K562 (cell line): ENCODE measurements around the gene NCAM2. TPM values are rescaled to one million over a fixed set of nuclear protein-coding genes. Genes with fewer than 3 reads are reported as not detected.

Experiments used
- ATAC-seq: fragments of 200-7000 bp; cut with Tn5 transposase; 3 replicates; pipeline ENCODE4 v1.9.1; 2020; ENCODE audit warnings: moderate library complexity
- BruUV-seq: library from RNA; stranded (reverse); fragments of 400-500 nt; replicated peaks from 2 replicates; lab custom pipeline; 2021; lab: Mats Ljungman, UMichigan
- CTCF ChIA-PET: fragments of 300-600 bp; formaldehyde crosslinking; extraction: SDS; loops from one replicate; lab custom pipeline; 2021; ENCODE audit warnings: low intra/inter-chr PET ratio; lab: Yijun Ruan, JAX
- POLR2A ChIA-PET: fragments of 300-600, 350-650 bp; sonication (Branson Sonifier 250); formaldehyde crosslinking; extraction: SDS; loops from one replicate; lab custom pipeline; 2021; ENCODE audit warnings: antibody characterized with exemption, inconsistent platforms; lab: Yijun Ruan, JAX
- DNase-seq, 4 experiments: peaks; one replicate each; pipeline versions ENCODE4 v3.0.0 to v3.0.0-alpha.2; 2011 to 2018; ENCODE audit warnings: low spot score in 3 of 4, mixed read lengths in 3 of 4; ENCODE audit errors: extremely low read depth in 1 of 4
- FAIRE-seq: peaks from 2 replicates; lab custom pipeline; 2011; peaks lifted over from hg19 to GRCh38; lab: Jason Lieb, UNC
- H2AFZ ChIP-seq: 2 replicates; pipeline ENCODE4 v1.6.0; 2011; ENCODE audit warnings: low read depth, low read length, control low read depth, inconsistent platforms
- H3K27ac ChIP-seq: fragments of 200-600 bp; 3 replicates; pipeline ENCODE4 v1.8.0; 2011; ENCODE audit warnings: low read depth, mild to moderate bottlenecking, control low read depth, inconsistent platforms, low read length, moderate library complexity, mixed read lengths; ENCODE audit errors: extremely low read depth
- H3K27me3 ChIP-seq, 2 experiments: fragments of 300-600 bp in 1 of 2; 2 replicates in 1 of 2; 3 replicates in 1 of 2; pipeline versions ENCODE4 v1.6.0 to v1.8.0; 2011; ENCODE audit warnings: inconsistent platforms in 2 of 2, low read length in 2 of 2, mild to moderate bottlenecking in 1 of 2, mixed read lengths in 1 of 2, moderate library complexity in 1 of 2; ENCODE audit not compliant: control insufficient read depth in 2 of 2, insufficient read depth in 2 of 2
- H3K36me3 ChIP-seq: fragments of 300-600 bp; 3 replicates; pipeline ENCODE4 v1.8.0; 2011; ENCODE audit warnings: mild to moderate bottlenecking, low read length, inconsistent platforms; ENCODE audit not compliant: control insufficient read depth, insufficient read depth
- H3K4me1 ChIP-seq, 2 experiments: fragments of 200-600 bp in 1 of 2; replicated peaks in 1 of 2; 2 replicates in 1 of 2; 3 replicates in 1 of 2; pipeline versions ENCODE4 v1.5.1 to v1.8.0; 2011; ENCODE audit warnings: inconsistent platforms in 2 of 2, low read length in 2 of 2, mild to moderate bottlenecking in 1 of 2, mixed read lengths in 1 of 2, moderate library complexity in 1 of 2; ENCODE audit not compliant: control insufficient read depth in 2 of 2, insufficient read depth in 2 of 2
- H3K4me2 ChIP-seq: 2 replicates; pipeline ENCODE4 v1.6.1; 2011; ENCODE audit warnings: low read length, control low read depth, inconsistent platforms, mixed read lengths; ENCODE audit not compliant: insufficient read depth
- H3K4me3 ChIP-seq: fragments of 200-600 bp; sonication (generic), shearing (Covaris generic); 2 replicates; pipeline ENCODE4 v1.5.1; 2016; ENCODE audit warnings: control low read depth, inconsistent platforms
- H3K79me2 ChIP-seq: fragments of 200-600 bp; 3 replicates; pipeline ENCODE4 v1.8.0; 2011; ENCODE audit warnings: low read length, inconsistent platforms; ENCODE audit not compliant: control insufficient read depth, insufficient read depth
- H3K9ac ChIP-seq, 2 experiments: 2 replicates each; pipeline versions ENCODE4 v1.6.0 to v1.6.1; 2011; ENCODE audit warnings: low read depth in 2 of 2, low read length in 2 of 2, control low read depth in 1 of 2, inconsistent platforms in 1 of 2, mild to moderate bottlenecking in 1 of 2, mixed read lengths in 1 of 2; ENCODE audit not compliant: insufficient read depth in 1 of 2
- H3K9me1 ChIP-seq: one replicate; pipeline ENCODE4 v1.6.0; 2011; ENCODE audit warnings: inconsistent platforms, mild to moderate bottlenecking, low read length, moderate library complexity; ENCODE audit not compliant: control insufficient read depth, insufficient read depth
- H3K9me3 ChIP-seq: replicated peaks from 2 replicates; pipeline ENCODE4 v1.5.1; 2011; ENCODE audit warnings: low read depth, low read length, inconsistent platforms; ENCODE audit not compliant: control insufficient read depth, insufficient read depth
- H4K20me1 ChIP-seq: replicated peaks from 2 replicates; pipeline ENCODE4 v1.6.1; 2011; ENCODE audit warnings: low read length, inconsistent platforms, mixed read lengths; ENCODE audit not compliant: control insufficient read depth, insufficient read depth
- BCL6 ChIP-seq: fragments of 250-450 bp; sonication (Bioruptor Pico); IDR thresholded peaks from 2 replicates; pipeline ENCODE4 v1.4.0; 2020
- NFYB ChIP-seq: IDR thresholded peaks from 2 replicates; pipeline ENCODE4 v1.6.1; 2011; ENCODE audit warnings: mild to moderate bottlenecking, moderate library complexity; ENCODE audit not compliant: insufficient read length; ENCODE audit errors: extremely low read depth
- RBM25 ChIP-seq: fragments of 200-400 bp; formaldehyde crosslinking; IDR thresholded peaks from 2 replicates; pipeline ENCODE4 v1.6.1; 2018; ENCODE audit warnings: low read length, low read depth, moderate library complexity; ENCODE audit not compliant: severe bottlenecking
- ZNF41 ChIP-seq: fragments of 250-450 bp; sonication (Bioruptor Pico); conservative IDR thresholded peaks from 2 replicates; pipeline ENCODE4 v1.4.0; 2020; ENCODE audit warnings: mild to moderate bottlenecking
- WGBS: fragments of 100-300 bp; shearing (Covaris generic); methylation state at CpG from one replicate; pipeline ENCODE4 v1.1.6; 2016; ENCODE audit warnings: low coverage, mixed read lengths; ENCODE audit not compliant: insufficient coverage; ENCODE audit errors: missing lambda C conversion rate; 5-methylcytosine and 5-hydroxymethylcytosine counted together
- in situ Hi-C: fragments of 300-500 bp; cut with MboI; formaldehyde crosslinking; loops from 4 replicates; pipeline ENCODE4 v1.15.0; 2018; ENCODE audit warnings: inconsistent platforms, mixed read lengths
- intact Hi-C: fragments of 100-400 bp; cut with micrococcal nuclease; formaldehyde crosslinking; loops from 2 replicates; pipeline ENCODE4 v1.14.2; 2022
- polyA plus RNA-seq, 8 experiments: library from polyadenylated mRNA; depleted of rRNA in 4 of 8; stranded (reverse) in 5 of 8; unstranded in 3 of 8; fragments of >200 nt; fragmentation: Nextera tagmentation in 2 of 8; fragmentation: Illumina TruSeq in 1 of 8; extraction: Ambion mirVana in 2 of 8; extraction: Trizol in 1 of 8; gene quantifications; 2 replicates each; pipeline versions ENCODE4 v1.2.1 to v1.2.3, GENCODE V29; 2011 to 2014; ENCODE audit warnings: inconsistent platforms in 1 of 8, missing spikeins in 1 of 8
- total RNA-seq, 7 experiments: library from RNA; depleted of rRNA in 6 of 7; stranded (reverse); fragments of >200 nt in 6 of 7; fragmentation: Illumina TruSeq in 2 of 7; extraction: Trizol in 2 of 7; gene quantifications; 2 replicates each; pipeline versions ENCODE4 v1.2.1 to v1.2.3, GENCODE V29; 2011 to 2021; ENCODE audit warnings: low replicate concordance in 1 of 7
- TF ChIP-seq, protein P1 (sequence below): fragments of 250-450 bp; sonication (Bioruptor Pico); IDR thresholded peaks from 2 replicates; pipeline ENCODE4 v1.5.0; 2020; ENCODE audit warnings: mild to moderate bottlenecking
- TF ChIP-seq, protein P2 (sequence below): fragments of 250-450 bp; sonication (Bioruptor Pico); IDR thresholded peaks from 2 replicates; pipeline ENCODE4 v1.8.0; 2022; ENCODE audit warnings: inconsistent platforms, mild to moderate bottlenecking, moderate library complexity, borderline replicate concordance
- TF ChIP-seq, protein P3 (sequence below): fragments of 450-650 bp; IDR thresholded peaks from one replicate; pipeline ENCODE4 v1.6.1; 2018; ENCODE audit warnings: mild to moderate bottlenecking, moderate library complexity; ENCODE audit not compliant: partially characterized antibody

Gene NCAM2
- total and polyA plus RNA-seq, 9 of the 15 experiments (the other 6 are each of a cell fraction or from before 2014, with no cell fraction given), result 14.0 to 58.2 (median 27.8) TPM

DNA sequence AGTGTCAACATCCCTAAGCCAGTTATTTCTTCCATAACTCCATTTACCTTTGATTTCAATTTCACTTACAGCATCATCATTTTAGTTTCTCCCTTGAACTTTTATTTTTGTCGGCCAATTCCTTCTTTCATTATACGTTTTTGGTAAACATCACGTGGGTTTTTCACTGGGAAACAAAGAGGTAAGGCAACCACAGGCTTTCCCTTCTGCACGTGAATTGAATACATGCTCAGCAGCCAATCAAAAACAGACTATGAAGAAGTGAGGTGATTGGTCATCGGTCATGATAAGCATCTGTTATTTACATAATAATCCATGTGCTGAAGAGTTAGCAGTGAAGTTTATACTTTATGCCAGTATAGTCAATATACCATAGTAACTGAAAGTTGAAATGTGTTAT lies 98.7 kb downstream of the NCAM2 start:
- Histone ChIP-seq H3K4me2 (peak overlapping the region; percentile 23; the same call in 1 of the 2 replicates), H3K4me3 (no peak overlapping the region), H3K4me1 (no peaks in the 10 kb centered on the region), H3K27me3 (no peaks in the 10 kb centered on the region), H2AFZ (peak overlapping the region; percentile 77), H3K36me3 (no peaks in the 10 kb centered on the region), H3K79me2 (no peaks in the 10 kb centered on the region), H4K20me1 (no peaks in the 10 kb centered on the region), H3K9ac (no peak overlapping the region), H3K9me1 (no peaks in the 10 kb centered on the region), H3K27ac (no peak overlapping the region), H3K9me3 (no peaks in the 10 kb centered on the region)
- DNase-seq, result peak in 3 of 4 experiments; percentile 10 to 19 (median 11)
- WGBS, result 9% methylated on average over 5 of the region's 5 CpGs
- BruUV-seq, result no TSS peak
- ChIA-PET POLR2A (no interaction called here), CTCF (no interaction called here)
- intact Hi-C loops (no loop called here), in situ Hi-C loops (no loop called here)
- peak; percentile 60; the same call in 2 of the 3 replicates for ATAC-seq
- no peak for FAIRE-seq
- TF ChIP-seq, protein P1, sequence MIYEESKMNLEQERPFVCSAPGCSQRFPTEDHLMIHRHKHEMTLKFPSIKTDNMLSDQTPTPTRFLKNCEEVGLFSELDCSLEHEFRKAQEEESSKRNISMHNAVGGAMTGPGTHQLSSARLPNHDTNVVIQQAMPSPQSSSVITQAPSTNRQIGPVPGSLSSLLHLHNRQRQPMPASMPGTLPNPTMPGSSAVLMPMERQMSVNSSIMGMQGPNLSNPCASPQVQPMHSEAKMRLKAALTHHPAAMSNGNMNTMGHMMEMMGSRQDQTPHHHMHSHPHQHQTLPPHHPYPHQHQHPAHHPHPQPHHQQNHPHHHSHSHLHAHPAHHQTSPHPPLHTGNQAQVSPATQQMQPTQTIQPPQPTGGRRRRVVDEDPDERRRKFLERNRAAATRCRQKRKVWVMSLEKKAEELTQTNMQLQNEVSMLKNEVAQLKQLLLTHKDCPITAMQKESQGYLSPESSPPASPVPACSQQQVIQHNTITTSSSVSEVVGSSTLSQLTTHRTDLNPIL (CRISPR knock-in tag), result no peak
- TF ChIP-seq, protein P2, sequence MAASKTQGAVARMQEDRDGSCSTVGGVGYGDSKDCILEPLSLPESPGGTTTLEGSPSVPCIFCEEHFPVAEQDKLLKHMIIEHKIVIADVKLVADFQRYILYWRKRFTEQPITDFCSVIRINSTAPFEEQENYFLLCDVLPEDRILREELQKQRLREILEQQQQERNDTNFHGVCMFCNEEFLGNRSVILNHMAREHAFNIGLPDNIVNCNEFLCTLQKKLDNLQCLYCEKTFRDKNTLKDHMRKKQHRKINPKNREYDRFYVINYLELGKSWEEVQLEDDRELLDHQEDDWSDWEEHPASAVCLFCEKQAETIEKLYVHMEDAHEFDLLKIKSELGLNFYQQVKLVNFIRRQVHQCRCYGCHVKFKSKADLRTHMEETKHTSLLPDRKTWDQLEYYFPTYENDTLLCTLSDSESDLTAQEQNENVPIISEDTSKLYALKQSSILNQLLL (CRISPR knock-in tag), result no peak
- no peak for TF ChIP-seq RBM25
- TF ChIP-seq NFYB, result peak; percentile 11
- no peak for TF ChIP-seq BCL6 (CRISPR knock-in tag)
- TF ChIP-seq, protein P3, sequence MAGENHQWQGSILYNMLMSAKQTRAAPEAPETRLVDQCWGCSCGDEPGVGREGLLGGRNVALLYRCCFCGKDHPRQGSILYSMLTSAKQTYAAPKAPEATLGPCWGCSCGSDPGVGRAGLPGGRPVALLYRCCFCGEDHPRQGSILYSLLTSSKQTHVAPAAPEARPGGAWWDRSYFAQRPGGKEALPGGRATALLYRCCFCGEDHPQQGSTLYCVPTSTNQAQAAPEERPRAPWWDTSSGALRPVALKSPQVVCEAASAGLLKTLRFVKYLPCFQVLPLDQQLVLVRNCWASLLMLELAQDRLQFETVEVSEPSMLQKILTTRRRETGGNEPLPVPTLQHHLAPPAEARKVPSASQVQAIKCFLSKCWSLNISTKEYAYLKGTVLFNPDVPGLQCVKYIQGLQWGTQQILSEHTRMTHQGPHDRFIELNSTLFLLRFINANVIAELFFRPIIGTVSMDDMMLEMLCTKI, result no peak
- TF ChIP-seq ZNF41 (CRISPR knock-in tag), result no peak
